ENCODE results near the gene DDX51.

DDX51 gene

GRCh38 chr12:132159555-132160003, 15.5 kb upstream of the DDX51 start:
- no peak for TF ChIP-seq CTCF (IDR thresholded peaks at IDR 0.05)
- H3K79me2 ChIP-seq, result no peaks in the 10 kb centered on the region
- H2AFZ ChIP-seq, result no peak overlapping the region
- H3K4me2 ChIP-seq (ENCODE audit: low read length), result no peak overlapping the region
- no peaks in the 10 kb centered on the region for H3K36me3 ChIP-seq (ENCODE audit: control insufficient read depth, insufficient read depth, low read length)
- H3K27me3 ChIP-seq (ENCODE audit: control insufficient read depth, insufficient read depth, low read length), result no peaks in the 10 kb centered on the region
- no peak overlapping the region for H3K27ac ChIP-seq
- no peak overlapping the region for H3K9ac ChIP-seq
- no peaks in the 10 kb centered on the region for H3K9me3 ChIP-seq (ENCODE audit: control insufficient read depth, low read length)
- H3K4me1 ChIP-seq, result no peaks in the 10 kb centered on the region
- no peak overlapping the region for H3K4me3 ChIP-seq (ENCODE audit: low read depth, low read length)

GRCh38 chr12:132158677-132159554, 14.8 kb upstream of the DDX51 start:
- no peaks in the 10 kb centered on the region for H3K79me2 ChIP-seq
- no peaks in the 10 kb centered on the region for H3K27me3 ChIP-seq (ENCODE audit: control insufficient read depth, insufficient read depth, low read length)
- H3K4me3 ChIP-seq (ENCODE audit: low read depth, low read length), result no peak overlapping the region
- no peak overlapping the region for H3K27ac ChIP-seq
- H3K4me2 ChIP-seq (ENCODE audit: low read length), result no peak overlapping the region
- H3K9ac ChIP-seq, result no peak overlapping the region
- no peak for TF ChIP-seq CTCF (IDR thresholded peaks at IDR 0.05)
- H3K36me3 ChIP-seq (ENCODE audit: control insufficient read depth, insufficient read depth, low read length), result no peaks in the 10 kb centered on the region
- H2AFZ ChIP-seq, result no peak overlapping the region
- H3K4me1 ChIP-seq, result no peaks in the 10 kb centered on the region
- no peaks in the 10 kb centered on the region for H3K9me3 ChIP-seq (ENCODE audit: control insufficient read depth, low read length)

- TF ChIP-seq CTCF (IDR thresholded peaks at IDR 0.05), result no peak
- no peaks in the 10 kb centered on the region for H3K79me2 ChIP-seq
- no peaks in the 10 kb centered on the region for H3K27me3 ChIP-seq (ENCODE audit: control insufficient read depth, insufficient read depth, low read length)
- no peak overlapping the region for H3K4me3 ChIP-seq (ENCODE audit: low read depth, low read length)
- H3K36me3 ChIP-seq (ENCODE audit: control insufficient read depth, insufficient read depth, low read length), result no peaks in the 10 kb centered on the region
- no peaks in the 10 kb centered on the region for H3K4me1 ChIP-seq
- H3K9me3 ChIP-seq (ENCODE audit: control insufficient read depth, low read length), result no peaks in the 10 kb centered on the region
- H3K27ac ChIP-seq, result no peak overlapping the region
- H3K4me2 ChIP-seq (ENCODE audit: low read length), result no peak overlapping the region
- H3K9ac ChIP-seq, result no peak overlapping the region
- H2AFZ ChIP-seq, result no peak overlapping the region
These were observed 13.8 kb upstream of the DDX51 start for GRCh38 chr12:132157733-132158409.

- Histone ChIP-seq H3K27me3 (ENCODE audit: control insufficient read depth, insufficient read depth, low read length) (no peaks in the 10 kb centered on the region), H3K79me2 (no peaks in the 10 kb centered on the region), H3K4me3 (ENCODE audit: low read depth, low read length) (no peak overlapping the region), H3K9me3 (ENCODE audit: control insufficient read depth, low read length) (no peaks in the 10 kb centered on the region), H3K4me1 (no peaks in the 10 kb centered on the region), H3K9ac (no peak overlapping the region), H2AFZ (no peak overlapping the region), H3K36me3 (ENCODE audit: control insufficient read depth, insufficient read depth, low read length) (no peaks in the 10 kb centered on the region), H3K27ac (no peak overlapping the region), H3K4me2 (ENCODE audit: low read length) (no peak overlapping the region)
- TF ChIP-seq CTCF (IDR thresholded peaks at IDR 0.05), result no peak
These were observed 12.6 kb upstream of the DDX51 start for GRCh38 chr12:132156573-132157325.

Data from parathyroid adenoma (tissue), 2 donors.